SK-N-SH treated with all-trans-retinoic acid at 6 μM for 48 hours (cell line): ENCODE data around the gene STRA8.

ENCODE experiments used
- ATAC-seq: fragments of 200-7000 bp; cut with Tn5 transposase; 3 replicates; pipeline ENCODE4 v1.9.1; 2020; ENCODE audit warnings: mild to moderate bottlenecking, moderate library complexity
- ARNTL ChIP-seq: fragments of 450-650 bp; formaldehyde crosslinking; IDR thresholded peaks from 2 replicates; pipeline ENCODE4 v1.5.0; 2020; ENCODE audit warnings: low read depth, mild to moderate bottlenecking, moderate library complexity, borderline replicate concordance
- BACH2 ChIP-seq: fragments of 250-450 bp; sonication (Bioruptor Pico); IDR thresholded peaks from 2 replicates; pipeline ENCODE4 v1.9.0; 2021; ENCODE audit warnings: mild to moderate bottlenecking, borderline replicate concordance
- CREB5 ChIP-seq: fragments of 250-450 bp; sonication (Bioruptor Pico); IDR thresholded peaks from 2 replicates; pipeline ENCODE4 v1.5.1; 2020; ENCODE audit warnings: low read depth, mild to moderate bottlenecking, moderate library complexity
- CSDC2 ChIP-seq: fragments of 250-450 bp; sonication (Bioruptor Pico); IDR thresholded peaks from 2 replicates; pipeline ENCODE4 v1.5.0; 2020; ENCODE audit warnings: mild to moderate bottlenecking, moderate library complexity
- OSR1 ChIP-seq: fragments of 250-450 bp; sonication (Bioruptor Pico); IDR thresholded peaks from 2 replicates; pipeline ENCODE4 v1.8.0; 2022; ENCODE audit warnings: moderate library complexity, mild to moderate bottlenecking, inconsistent platforms
- PATZ1 ChIP-seq: fragments of 250-450 bp; sonication (Bioruptor Pico); IDR thresholded peaks from 2 replicates; pipeline ENCODE4 v1.8.0; 2020; ENCODE audit warnings: mild to moderate bottlenecking, moderate library complexity, borderline replicate concordance
- POU6F1 ChIP-seq: fragments of 250-450 bp; sonication (Bioruptor Pico); IDR thresholded peaks from 2 replicates; pipeline ENCODE4 v1.8.0; 2021; ENCODE audit warnings: low read depth, mild to moderate bottlenecking, moderate library complexity, borderline replicate concordance
- PPARA ChIP-seq: fragments of 250-450 bp; sonication (Bioruptor Pico); IDR thresholded peaks from 2 replicates; pipeline ENCODE4 v1.5.0; 2020; ENCODE audit warnings: mild to moderate bottlenecking, borderline replicate concordance
- RARB ChIP-seq: fragments of 250-450 bp; sonication (Bioruptor Pico); IDR thresholded peaks from 2 replicates; pipeline ENCODE4 v1.8.0; 2021; ENCODE audit warnings: mild to moderate bottlenecking, moderate library complexity
- SNAI2 ChIP-seq: fragments of 250-450 bp; sonication (Bioruptor Pico); IDR thresholded peaks from 2 replicates; pipeline ENCODE4 v1.5.0; 2020; ENCODE audit warnings: mild to moderate bottlenecking, moderate library complexity
- TCF4 ChIP-seq: fragments of 250-450 bp; sonication (Bioruptor Pico); IDR thresholded peaks from 2 replicates; pipeline ENCODE4 v1.8.0; 2021; ENCODE audit warnings: mild to moderate bottlenecking, moderate library complexity, borderline replicate concordance
- TOX ChIP-seq: fragments of 250-450 bp; sonication (Bioruptor Pico); IDR thresholded peaks from 2 replicates; pipeline ENCODE4 v1.8.0; 2021; ENCODE audit warnings: mild to moderate bottlenecking, moderate library complexity, borderline replicate concordance
- TSHZ2 ChIP-seq: fragments of 250-450 bp; sonication (Bioruptor Pico); IDR thresholded peaks from 2 replicates; pipeline ENCODE4 v1.5.0; 2020; ENCODE audit warnings: mild to moderate bottlenecking, moderate library complexity
- ZC3H10 ChIP-seq: fragments of 250-450 bp; sonication (Bioruptor Pico); IDR thresholded peaks from 2 replicates; pipeline ENCODE4 v1.5.1; 2021; ENCODE audit warnings: mild to moderate bottlenecking, moderate library complexity
- ZFP3 ChIP-seq: fragments of 250-450 bp; sonication (Bioruptor Pico); IDR thresholded peaks from 2 replicates; pipeline ENCODE4 v1.5.0; 2020; ENCODE audit warnings: mild to moderate bottlenecking, moderate library complexity
- ZFP30 ChIP-seq: fragments of 450-650 bp; formaldehyde crosslinking; IDR thresholded peaks from 2 replicates; pipeline ENCODE4 v1.5.0; 2022; ENCODE audit warnings: mild to moderate bottlenecking, moderate library complexity
- ZNF565 ChIP-seq: fragments of 450-650 bp; formaldehyde crosslinking; conservative IDR thresholded peaks from 2 replicates; pipeline ENCODE4 v1.5.0; 2020; ENCODE audit warnings: low read depth, mild to moderate bottlenecking, moderate library complexity
- TF ChIP-seq, protein P1 (sequence below): fragments of 250-450 bp; sonication (Bioruptor Pico); IDR thresholded peaks from 2 replicates; pipeline ENCODE4 v1.5.1; 2021; ENCODE audit warnings: mild to moderate bottlenecking, moderate library complexity

The STRA8 gene

GRCh38 chr7:135275971-135276580, 42.4 kb downstream of the STRA8 start:
- TF ChIP-seq POU6F1 = no peak
- no peak for TF ChIP-seq ARNTL (CRISPR knock-in tag)
- TF ChIP-seq ZNF565 (CRISPR knock-in tag) = no peak
- TF ChIP-seq CREB5 (CRISPR knock-in tag) = no peak
- no peak for TF ChIP-seq RARB
- no peak for TF ChIP-seq ZFP30 (CRISPR knock-in tag)
- TF ChIP-seq, protein P1, sequence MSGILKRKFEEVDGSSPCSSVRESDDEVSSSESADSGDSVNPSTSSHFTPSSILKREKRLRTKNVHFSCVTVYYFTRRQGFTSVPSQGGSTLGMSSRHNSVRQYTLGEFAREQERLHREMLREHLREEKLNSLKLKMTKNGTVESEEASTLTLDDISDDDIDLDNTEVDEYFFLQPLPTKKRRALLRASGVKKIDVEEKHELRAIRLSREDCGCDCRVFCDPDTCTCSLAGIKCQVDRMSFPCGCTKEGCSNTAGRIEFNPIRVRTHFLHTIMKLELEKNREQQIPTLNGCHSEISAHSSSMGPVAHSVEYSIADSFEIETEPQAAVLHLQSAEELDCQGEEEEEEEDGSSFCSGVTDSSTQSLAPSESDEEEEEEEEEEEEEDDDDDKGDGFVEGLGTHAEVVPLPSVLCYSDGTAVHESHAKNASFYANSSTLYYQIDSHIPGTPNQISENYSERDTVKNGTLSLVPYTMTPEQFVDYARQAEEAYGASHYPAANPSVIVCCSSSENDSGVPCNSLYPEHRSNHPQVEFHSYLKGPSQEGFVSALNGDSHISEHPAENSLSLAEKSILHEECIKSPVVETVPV (CRISPR knock-in tag) = no peak
- no peak for TF ChIP-seq TCF4 (CRISPR knock-in tag)
- no peak for TF ChIP-seq CSDC2 (CRISPR knock-in tag)
- TF ChIP-seq OSR1 (CRISPR knock-in tag) = no peak
- no peak for TF ChIP-seq BACH2 (CRISPR knock-in tag)
- ATAC-seq = no peak

DNA sequence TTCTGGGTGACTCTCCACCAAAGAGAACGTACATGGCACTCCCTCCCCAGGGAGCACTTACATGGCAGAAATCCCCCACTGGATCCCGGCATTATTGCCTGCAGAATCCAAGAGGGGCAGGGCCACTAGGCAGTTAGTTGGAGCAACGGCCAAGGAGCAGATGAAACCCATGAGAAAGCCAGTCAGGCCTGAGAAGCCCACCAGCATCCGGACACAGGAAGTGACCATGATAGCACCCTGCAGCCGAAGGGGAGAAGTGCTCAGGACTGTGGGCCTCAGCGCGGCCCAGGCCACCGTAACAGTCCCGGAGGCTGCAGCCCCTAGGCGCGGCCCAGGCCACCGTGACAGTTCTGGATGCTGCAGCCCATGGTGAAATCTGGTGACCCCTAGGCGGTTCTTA, 43.5 kb downstream of the STRA8 start:
- ATAC-seq = no peak

DNA sequence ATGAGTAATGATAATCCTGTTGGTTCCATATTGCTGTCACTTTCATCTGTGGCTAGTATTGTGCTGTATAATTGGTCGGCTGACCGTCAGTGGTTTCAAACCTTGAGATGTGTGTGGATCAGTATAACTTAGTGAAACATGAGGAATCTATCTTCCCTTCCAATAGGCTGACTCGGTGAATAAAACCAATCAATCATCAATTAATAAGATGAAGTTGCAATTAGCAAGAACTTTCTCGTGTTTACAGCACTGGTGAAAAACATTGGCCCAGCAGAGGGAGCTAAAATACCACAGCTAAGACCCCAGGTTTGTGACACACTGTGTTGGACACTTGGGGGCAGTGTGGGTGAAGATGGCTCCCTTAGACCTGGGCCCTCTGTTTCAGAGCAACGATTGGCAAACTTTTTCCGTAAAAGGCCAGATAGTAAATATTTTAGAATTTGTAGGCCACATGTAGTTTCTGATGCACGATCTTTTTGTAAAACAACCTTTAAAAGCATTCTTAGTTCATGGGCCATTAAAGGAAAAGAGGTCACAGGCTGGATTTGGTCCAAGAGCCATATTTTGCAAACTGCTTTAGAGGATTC, 47.8 kb downstream of the STRA8 start:
- peak; percentile 99 for ATAC-seq
- TF ChIP-seq ZFP3 = no peak
- 0 out of 2 replicates have a peak, but pooled peaks have one; percentile 38 for TF ChIP-seq TSHZ2 (CRISPR knock-in tag)
- TF ChIP-seq SNAI2 (CRISPR knock-in tag) = no peak

More for the DNA sequence above, 43.5 kb downstream of the STRA8 start:
- TF ChIP-seq ZC3H10 (CRISPR knock-in tag) (no peak), SNAI2 (CRISPR knock-in tag) (no peak), ZNF565 (CRISPR knock-in tag) (no peak), ZFP3 (no peak), PPARA (CRISPR knock-in tag) (no peak), RARB (no peak), ZFP30 (CRISPR knock-in tag) (no peak)
- TF ChIP-seq, protein P1 (CRISPR knock-in tag) = no peak

DNA sequence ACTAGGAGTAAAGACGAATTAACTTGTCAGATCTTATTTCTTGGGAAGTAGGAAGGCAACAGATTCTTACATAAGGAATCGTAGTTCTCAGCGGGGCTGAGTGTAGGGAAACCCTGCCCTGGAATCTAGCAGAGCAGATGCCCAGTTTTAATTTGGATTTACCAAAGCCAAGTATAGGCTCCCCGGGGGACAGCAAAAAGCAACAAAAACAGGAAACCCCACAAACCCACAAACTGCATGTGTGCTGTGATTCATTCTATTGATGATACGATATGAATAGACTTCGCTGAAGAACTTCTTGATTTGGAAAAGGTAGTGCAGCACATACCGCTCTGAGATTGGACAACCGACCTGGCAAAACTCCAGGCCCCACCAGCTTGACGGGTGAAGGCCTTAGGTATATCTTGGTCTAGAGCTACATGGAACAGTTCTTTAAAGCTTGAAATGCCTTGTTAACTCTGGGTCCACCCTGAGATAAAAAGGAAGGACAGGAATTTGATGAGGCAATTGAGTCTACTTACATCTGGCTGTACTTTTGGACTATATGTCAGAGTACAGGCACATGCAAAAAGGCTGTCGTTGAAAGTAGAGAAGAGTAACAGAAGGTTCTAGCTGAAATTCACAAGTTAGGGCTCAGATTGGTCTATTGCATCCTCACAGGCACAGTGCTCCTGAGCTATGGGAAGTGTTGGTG, 49.1 kb downstream of the STRA8 start:
- no peak for ATAC-seq
- no peak for TF ChIP-seq PPARA (CRISPR knock-in tag)
- TF ChIP-seq, protein P1 (CRISPR knock-in tag) = no peak
- TF ChIP-seq ZC3H10 (CRISPR knock-in tag) = no peak
- TF ChIP-seq ZFP30 (CRISPR knock-in tag) = no peak
- no peak for TF ChIP-seq TOX (CRISPR knock-in tag)
- TF ChIP-seq CREB5 (CRISPR knock-in tag) = no peak
- TF ChIP-seq TCF4 (CRISPR knock-in tag) = no peak
- TF ChIP-seq PATZ1 (CRISPR knock-in tag) = no peak
